ENCODE results near the gene FMN1.

DNA sequence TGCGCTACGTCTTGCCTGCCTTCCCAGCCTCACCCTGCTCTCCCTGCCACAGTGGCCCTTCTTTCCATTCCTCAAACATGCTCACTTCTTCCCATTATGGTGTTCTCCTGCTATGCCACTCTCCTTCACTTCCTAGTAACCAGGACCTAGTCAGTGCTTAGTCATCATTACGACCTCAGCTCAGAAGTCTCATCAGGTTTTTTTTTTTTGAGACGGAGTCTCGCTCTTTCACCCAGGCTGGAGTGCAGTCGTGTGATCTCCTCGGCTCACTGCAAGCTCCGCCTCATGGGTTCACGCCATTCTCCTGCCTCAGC lies 327.2 kb downstream of the FMN1 start:
- no peak for TF ChIP-seq POLR2AphosphoS5 (IDR thresholded peaks at IDR 0.05; ENCODE audit: borderline replicate concordance, low read depth, low read length)
- TF ChIP-seq EZH2 (IDR thresholded peaks at IDR 0.05), result no peak

Data from SK-N-MC (cell line).